ENCODE data around the gene ANKRD55.

DNA sequence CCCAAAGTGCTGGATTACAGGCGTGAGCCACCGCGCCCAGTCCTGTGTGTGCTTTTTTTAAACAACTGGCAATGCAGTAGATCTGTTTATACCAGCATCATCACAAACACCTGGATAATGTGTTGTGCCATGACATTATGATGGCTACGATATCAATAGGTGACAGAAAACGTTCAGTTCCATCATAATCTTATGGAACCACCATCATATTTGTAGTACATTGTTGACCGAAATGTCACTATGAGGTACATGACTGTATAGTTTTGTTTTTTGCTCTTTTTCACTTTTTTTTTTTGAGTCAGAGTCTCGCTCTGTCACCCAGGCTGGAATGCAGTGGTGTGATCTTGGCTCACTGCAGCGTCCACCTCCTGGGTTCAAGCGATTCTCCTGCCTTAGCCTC lies 24.4 kb downstream of the ANKRD55 start:
- TF ChIP-seq LEF1 (IDR thresholded peaks at IDR 0.05; ENCODE audit: borderline replicate concordance) = no peak
- no peak for TF ChIP-seq HDGF (IDR thresholded peaks at IDR 0.05; ENCODE audit: borderline replicate concordance)
- TF ChIP-seq BHLHE40 (IDR thresholded peaks at IDR 0.05; ENCODE audit: borderline replicate concordance) = no peak
- no peak for TF ChIP-seq SP1 (IDR thresholded peaks at IDR 0.05)
- no peak for TF ChIP-seq ELF4 (IDR thresholded peaks at IDR 0.05)
- TF ChIP-seq FOXK2 (IDR thresholded peaks at IDR 0.05) = no peak
- TF ChIP-seq TARDBP (IDR thresholded peaks at IDR 0.05) = no peak
- TF ChIP-seq L3MBTL2 (conservative IDR thresholded peaks at IDR 0.05) = no peak
- TF ChIP-seq FOXM1 (IDR thresholded peaks at IDR 0.05; ENCODE audit: borderline replicate concordance) = no peak
- TF ChIP-seq, protein P1, sequence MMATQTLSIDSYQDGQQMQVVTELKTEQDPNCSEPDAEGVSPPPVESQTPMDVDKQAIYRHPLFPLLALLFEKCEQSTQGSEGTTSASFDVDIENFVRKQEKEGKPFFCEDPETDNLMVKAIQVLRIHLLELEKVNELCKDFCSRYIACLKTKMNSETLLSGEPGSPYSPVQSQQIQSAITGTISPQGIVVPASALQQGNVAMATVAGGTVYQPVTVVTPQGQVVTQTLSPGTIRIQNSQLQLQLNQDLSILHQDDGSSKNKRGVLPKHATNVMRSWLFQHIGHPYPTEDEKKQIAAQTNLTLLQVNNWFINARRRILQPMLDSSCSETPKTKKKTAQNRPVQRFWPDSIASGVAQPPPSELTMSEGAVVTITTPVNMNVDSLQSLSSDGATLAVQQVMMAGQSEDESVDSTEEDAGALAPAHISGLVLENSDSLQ (IDR thresholded peaks at IDR 0.05) = no peak
- TF ChIP-seq FOXA1 (IDR thresholded peaks at IDR 0.05) = no peak
- no peak for TF ChIP-seq NFRKB (IDR thresholded peaks at IDR 0.05)
- no peak for TF ChIP-seq ZNF384 (IDR thresholded peaks at IDR 0.05)

Measured in HEK293T (cell line).